Left lung (tissue), 10 donors: ENCODE data around the gene PKIG. TPM values are rescaled to one million over a fixed set of nuclear protein-coding genes. Genes with fewer than 3 reads are reported as not detected.
"Not testable (repeated sequence)": the region's sequence is repeated elsewhere in the genome, so short reads cannot be mapped to it uniquely, and the experiment has no call there.

Experiments
- ATAC-seq: fragments of 200-7000 bp; cut with Tn5 transposase; one replicate; pipeline ENCODE4 v1.9.1; 2020; ENCODE audit warnings: moderate library complexity
- DNase-seq, 4 donors: peaks; one replicate each; pipeline ENCODE4 v3.0.0-alpha.2; 2013 to 2020
- H3K27ac ChIP-seq, 2 donors: fragments of 200-600 bp; sonication (generic) in 1 of 2; one replicate each; pipeline versions ENCODE4 v1.5.0 to v1.8.0; 2020 to 2021
- H3K27me3 ChIP-seq, 2 donors: fragments of 200-600 bp; sonication (generic) in 1 of 2; one replicate each; pipeline versions ENCODE4 v1.5.0 to v1.8.0; 2020 to 2021
- H3K36me3 ChIP-seq, 2 donors: fragments of 200-600 bp; sonication (generic) in 1 of 2; one replicate each; pipeline versions ENCODE4 v1.5.0 to v1.8.0; 2020 to 2021
- H3K4me1 ChIP-seq, 2 donors: fragments of 200-600 bp; one replicate each; pipeline ENCODE4 v1.8.0; 2021
- H3K4me3 ChIP-seq, 2 donors: fragments of 200-600 bp; sonication (generic) in 1 of 2; one replicate each; pipeline versions ENCODE4 v1.5.0 to v1.8.0; 2020 to 2021; ENCODE audit warnings: mild to moderate bottlenecking in 1 of 2
- H3K9me3 ChIP-seq, 2 donors: fragments of 200-600 bp; sonication (generic) in 1 of 2; one replicate each; pipeline versions ENCODE4 v1.5.0 to v1.8.0; 2020 to 2021
- intact Hi-C, 2 donors: fragments of 100-400 bp; cut with DNase I; formaldehyde crosslinking; loops; one replicate each; pipeline versions ENCODE4 v1.11.2 to v1.14.2; 2022
- polyA plus RNA-seq, 6 donors: library from polyadenylated mRNA; unstranded; fragments of 120-200 nt; gene quantifications; one replicate each; pipeline ENCODE4 v1.2.1, GENCODE V29; 2013; ENCODE audit not compliant: insufficient read length in 6 of 6
- total RNA-seq, 2 donors: library from RNA; stranded (reverse); fragmentation: NEBNext Ultra II Directional; extraction: Animal tissue kit (Norgen Biotek cat#: 25700); gene quantifications; one replicate each; pipeline ENCODE4 v1.2.1, GENCODE V29; 2021
- TF ChIP-seq, protein P1 (sequence below), 2 donors: fragments of 200-600 bp; sonication (generic) in 1 of 2; IDR thresholded peaks; one replicate each; pipeline versions ENCODE4 v1.5.0 to v1.8.0; 2021; ENCODE audit warnings: antibody characterized with exemption in 2 of 2
- donor health status: DM: no; HTN: yes; CAD: no.
- donor health status: DM: no; HTN: no; CAD: no.

The PKIG gene
- total and polyA plus RNA-seq, 8 donors = 40.1 to 67.7 (median 55.2) TPM

DNA sequence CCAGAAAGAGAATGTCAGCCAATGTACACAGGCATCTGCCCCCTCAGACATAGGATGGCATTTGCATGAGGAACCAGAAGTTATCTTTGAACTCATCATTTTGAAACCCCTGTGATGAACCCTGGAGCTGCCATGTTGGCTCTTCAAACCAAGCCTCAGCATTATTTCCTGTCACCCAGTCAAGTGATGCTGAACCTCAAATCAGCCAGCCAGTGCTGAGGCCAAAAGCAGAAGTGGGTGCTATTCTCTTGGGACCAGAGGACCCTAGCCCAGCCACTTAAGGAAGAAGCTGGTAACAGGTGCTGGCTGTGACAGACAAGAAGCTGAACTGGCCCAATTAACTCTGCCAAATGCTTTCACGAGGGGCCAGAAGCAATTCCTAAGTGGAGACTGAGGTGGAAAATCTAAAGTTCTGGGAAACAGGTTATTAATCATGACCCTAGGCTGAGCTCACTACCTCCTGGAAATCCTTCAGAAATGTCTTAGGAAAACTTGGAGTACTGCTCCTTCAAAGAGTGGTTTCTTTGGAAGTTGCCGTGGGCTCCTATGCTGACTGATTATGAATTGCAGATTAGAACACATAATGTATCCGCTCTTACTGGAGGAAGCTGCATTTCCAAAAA, 4.0 kb downstream of the PKIG start:
- ATAC-seq = no peak
- H3K4me3 ChIP-seq = no peak overlapping the region

DNA sequence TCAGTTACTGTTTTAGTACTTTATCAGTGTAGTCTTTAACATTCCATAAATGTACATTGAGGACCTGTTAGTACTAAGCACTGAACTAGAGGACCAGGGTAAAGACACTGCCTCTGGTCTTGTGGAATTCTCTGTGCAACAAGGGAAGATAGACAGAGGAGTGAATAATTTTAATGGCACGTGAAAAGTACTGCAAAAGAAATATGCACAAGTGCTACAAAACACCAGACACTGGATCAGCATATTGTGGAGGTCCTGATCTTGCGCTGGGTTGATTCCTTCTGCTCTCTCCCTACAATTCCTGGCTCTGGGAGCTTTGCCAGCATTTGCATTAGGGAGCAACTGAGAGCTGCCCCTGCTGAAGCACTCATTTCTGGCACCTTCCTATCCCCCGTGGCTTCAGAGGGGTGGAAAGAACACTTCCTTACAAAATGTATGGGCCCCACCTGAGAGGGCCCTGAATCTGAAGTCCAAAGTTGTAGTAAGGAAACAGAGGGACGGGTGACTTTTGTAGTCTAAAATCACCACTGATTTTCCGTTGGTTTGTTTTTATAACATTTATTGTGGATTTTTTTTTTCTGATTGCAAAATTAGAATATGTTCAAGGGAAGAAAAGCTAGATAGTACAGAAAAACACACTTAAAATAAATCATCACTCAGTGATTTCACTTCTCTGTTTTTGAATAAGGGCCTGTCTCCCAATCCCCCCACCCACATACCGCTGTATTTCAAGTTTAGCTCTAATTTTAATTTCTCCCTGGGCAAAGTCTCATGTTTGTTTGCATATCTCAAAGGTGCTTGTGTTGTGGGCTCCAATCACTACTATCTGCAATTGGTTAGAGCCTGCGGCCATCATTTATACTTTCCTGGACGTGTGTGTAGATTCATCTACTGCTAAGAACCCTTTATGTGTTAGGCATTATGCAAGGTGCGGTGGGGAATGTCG, 4.9 kb downstream of the PKIG start:
- H3K36me3 ChIP-seq = peaks cover 0 to 8% of the 10 kb centered on the region in 2 donors
- no peak for DNase-seq
- H3K27me3 ChIP-seq = no peaks in the 10 kb centered on the region
- intact Hi-C loops = no loop called here
- H3K4me1 ChIP-seq = peaks cover 11 to 29% of the 10 kb centered on the region in 2 donors
- peak overlapping the region in 1 of 2 donors; percentile 6 for H3K27ac ChIP-seq
- TF ChIP-seq, protein P1, sequence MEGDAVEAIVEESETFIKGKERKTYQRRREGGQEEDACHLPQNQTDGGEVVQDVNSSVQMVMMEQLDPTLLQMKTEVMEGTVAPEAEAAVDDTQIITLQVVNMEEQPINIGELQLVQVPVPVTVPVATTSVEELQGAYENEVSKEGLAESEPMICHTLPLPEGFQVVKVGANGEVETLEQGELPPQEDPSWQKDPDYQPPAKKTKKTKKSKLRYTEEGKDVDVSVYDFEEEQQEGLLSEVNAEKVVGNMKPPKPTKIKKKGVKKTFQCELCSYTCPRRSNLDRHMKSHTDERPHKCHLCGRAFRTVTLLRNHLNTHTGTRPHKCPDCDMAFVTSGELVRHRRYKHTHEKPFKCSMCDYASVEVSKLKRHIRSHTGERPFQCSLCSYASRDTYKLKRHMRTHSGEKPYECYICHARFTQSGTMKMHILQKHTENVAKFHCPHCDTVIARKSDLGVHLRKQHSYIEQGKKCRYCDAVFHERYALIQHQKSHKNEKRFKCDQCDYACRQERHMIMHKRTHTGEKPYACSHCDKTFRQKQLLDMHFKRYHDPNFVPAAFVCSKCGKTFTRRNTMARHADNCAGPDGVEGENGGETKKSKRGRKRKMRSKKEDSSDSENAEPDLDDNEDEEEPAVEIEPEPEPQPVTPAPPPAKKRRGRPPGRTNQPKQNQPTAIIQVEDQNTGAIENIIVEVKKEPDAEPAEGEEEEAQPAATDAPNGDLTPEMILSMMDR (IDR thresholded peaks at IDR 0.05) = no peak
- no peak for ATAC-seq
- no peaks in the 10 kb centered on the region for H3K9me3 ChIP-seq
- no peak overlapping the region for H3K4me3 ChIP-seq

More for the DNA sequence above, 4.0 kb downstream of the PKIG start:
- peaks cover 0 to 8% of the 10 kb centered on the region in 2 donors for H3K36me3 ChIP-seq
- no peaks in the 10 kb centered on the region for H3K9me3 ChIP-seq
- peaks cover 16 to 36% of the 10 kb centered on the region in 2 donors for H3K4me1 ChIP-seq
- TF ChIP-seq, protein P1 (IDR thresholded peaks at IDR 0.05) = no peak
- no peak for DNase-seq
- no peaks in the 10 kb centered on the region for H3K27me3 ChIP-seq
- intact Hi-C loops = no loop called here
- peak overlapping the region in 1 of 2 donors; percentile 23 for H3K27ac ChIP-seq

DNA sequence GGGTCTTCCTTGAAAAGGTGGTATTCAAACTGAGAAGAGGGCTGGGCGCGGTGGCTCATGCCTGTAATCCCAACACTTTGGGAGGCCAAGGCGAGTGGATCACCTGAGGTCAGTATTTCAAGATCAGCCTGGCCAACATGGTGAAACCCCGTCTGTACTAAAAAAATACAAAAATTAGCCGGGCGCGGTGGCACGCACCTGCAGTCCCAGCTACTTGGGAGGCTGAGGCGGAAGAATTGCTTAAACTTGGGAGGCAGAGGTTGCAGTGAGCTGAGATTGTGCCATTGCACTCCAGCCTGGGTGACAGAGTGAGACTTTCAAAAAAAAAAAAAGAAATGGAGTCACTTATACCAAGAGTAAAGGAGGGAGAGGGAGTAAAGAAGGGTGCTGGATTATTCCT, 5.9 kb downstream of the PKIG start:
- ATAC-seq, H3K27me3 ChIP-seq, H3K36me3 ChIP-seq, H3K4me3 ChIP-seq, H3K9me3 ChIP-seq, DNase-seq, H3K27ac ChIP-seq, intact Hi-C loops: not testable (repeated sequence)
- H3K4me1 ChIP-seq = peaks cover 11 to 29% of the 10 kb centered on the region in 2 donors

DNA sequence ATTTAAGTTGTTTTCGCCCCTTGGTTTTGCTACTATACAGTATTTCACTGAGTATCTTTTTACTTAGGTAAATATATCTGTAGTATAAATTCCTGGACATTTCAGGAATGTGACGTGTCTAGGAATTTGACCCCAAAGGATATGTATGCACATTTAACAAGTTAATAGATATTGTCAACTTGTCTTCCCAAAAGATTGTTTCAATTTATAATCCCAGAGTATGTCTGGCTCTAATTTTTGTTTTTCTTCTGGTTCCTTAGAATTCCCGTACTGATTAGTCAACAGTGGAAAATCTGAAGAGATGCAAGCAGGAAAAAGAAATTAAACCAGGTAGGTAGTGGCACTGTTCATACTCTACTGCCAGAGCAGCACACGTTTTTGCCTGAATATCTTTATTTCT, 7.2 kb downstream of the PKIG start:
- intact Hi-C loops = no loop called here
- peaks cover 0 to 8% of the 10 kb centered on the region in 2 donors for H3K36me3 ChIP-seq
- H3K9me3 ChIP-seq = no peaks in the 10 kb centered on the region
- no peak for ATAC-seq
- no peak for DNase-seq
- peaks cover 12 to 35% of the 10 kb centered on the region in 2 donors for H3K4me1 ChIP-seq
- TF ChIP-seq, protein P1 (IDR thresholded peaks at IDR 0.05) = no peak
- no peak overlapping the region for H3K27ac ChIP-seq
- no peak overlapping the region for H3K4me3 ChIP-seq
- no peaks in the 10 kb centered on the region for H3K27me3 ChIP-seq

DNA sequence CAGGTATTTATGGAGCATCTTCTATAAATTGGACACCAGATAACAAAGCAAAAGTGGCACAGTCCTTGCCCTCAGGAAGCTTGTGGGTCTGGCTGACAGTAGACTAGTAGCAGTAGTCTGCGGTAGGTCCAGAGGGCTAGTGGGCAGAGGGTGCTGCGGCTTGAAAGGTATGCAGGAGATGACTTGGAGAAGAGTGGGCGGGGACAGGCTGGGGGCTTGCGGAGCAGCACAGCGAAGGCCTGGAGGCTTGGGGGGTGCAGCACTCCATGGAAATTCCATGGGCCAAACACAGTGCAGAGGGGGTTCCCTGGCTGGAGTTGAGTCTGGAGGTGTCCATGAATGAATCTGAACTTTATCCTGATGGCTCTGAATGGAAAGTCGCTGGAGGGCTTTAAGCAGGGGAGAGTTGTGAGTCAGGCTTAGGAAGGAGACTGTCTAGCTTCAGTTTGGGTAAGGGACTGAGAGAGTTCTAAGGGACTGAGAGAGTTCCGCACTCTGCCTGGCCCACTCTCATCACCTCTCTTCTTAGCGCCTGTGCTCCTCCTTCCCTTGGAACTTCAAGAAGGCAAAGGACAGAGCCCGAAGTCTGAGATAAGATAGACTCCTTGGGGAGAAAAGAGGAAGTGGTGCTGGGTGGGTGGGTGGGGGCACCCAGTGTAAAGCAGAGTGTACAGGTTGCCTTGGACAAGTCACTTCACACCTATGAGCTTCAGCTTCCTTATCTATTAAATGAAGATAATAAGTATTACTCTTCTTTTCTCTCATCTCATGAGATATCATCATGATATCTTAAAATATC, 8.8 kb downstream of the PKIG start:
- H3K36me3 ChIP-seq = peaks cover 0 to 8% of the 10 kb centered on the region in 2 donors
- intact Hi-C loops = no loop called here
- ATAC-seq = no peak
- no peak for DNase-seq
- peaks cover 12 to 36% of the 10 kb centered on the region in 2 donors for H3K4me1 ChIP-seq
- H3K27ac ChIP-seq = no peak overlapping the region
- H3K9me3 ChIP-seq = no peaks in the 10 kb centered on the region
- no peak overlapping the region for H3K4me3 ChIP-seq
- H3K27me3 ChIP-seq = no peaks in the 10 kb centered on the region
- TF ChIP-seq, protein P1 (IDR thresholded peaks at IDR 0.05) = no peak
